Testis (tissue), 3 donors: ENCODE data around the gene ADAMTS16. TPM values are rescaled to one million over a fixed set of nuclear protein-coding genes. Genes with fewer than 3 reads are reported as not detected.

Experiments
- DNase-seq: peaks from one replicate; pipeline ENCODE4 v3.0.0-alpha.2; 2019
- H3K27ac ChIP-seq, 2 donors: fragments of 200-600 bp; sonication (generic); one replicate each; pipeline ENCODE4 v1.5.1; 2019
- H3K27me3 ChIP-seq: fragments of 200-600 bp; sonication (generic); one replicate; pipeline ENCODE4 v1.5.1; 2019
- H3K36me3 ChIP-seq: fragments of 200-600 bp; sonication (generic); one replicate; pipeline ENCODE4 v1.5.1; 2017; ENCODE audit warnings: low read depth; ENCODE audit errors: missing control alignments
- H3K4me1 ChIP-seq: fragments of 200-600 bp; sonication (generic); one replicate; pipeline ENCODE4 v1.5.1; 2019
- H3K4me3 ChIP-seq, 2 donors: fragments of 200-600 bp; sonication (generic); one replicate each; pipeline ENCODE4 v1.5.1; 2017 to 2019
- H3K9me3 ChIP-seq: fragments of 200-600 bp; sonication (generic); one replicate; pipeline ENCODE4 v1.5.1; 2017
- CTCF ChIP-seq, 3 experiments: fragments of 450-650 bp in 2 of 3; fragments of 200-600 bp in 1 of 3; sonication (generic) in 1 of 3; IDR thresholded peaks; one replicate each; pipeline ENCODE4 v1.5.1; 2016 to 2019; ENCODE audit warnings: antibody characterized with exemption in 3 of 3, mild to moderate bottlenecking in 2 of 3, moderate library complexity in 1 of 3
- POLR2A ChIP-seq: fragments of 450-650 bp; IDR thresholded peaks from one replicate; pipeline ENCODE4 v1.6.1; 2017; ENCODE audit warnings: antibody characterized with exemption, mild to moderate bottlenecking, moderate library complexity
- WGBS, 2 donors: methylation state at CpG; one replicate each; pipeline ENCODE4 v1.1.5; 2018; 5-methylcytosine and 5-hydroxymethylcytosine counted together
- intact Hi-C: fragments of 100-400 bp; cut with DNase I; formaldehyde crosslinking; loops from one replicate; pipeline ENCODE4 v1.15.1; 2023; ENCODE audit warnings: low total_unique reads
- polyA plus RNA-seq: library from polyadenylated mRNA; stranded (reverse); fragments of 350-450 nt; fragmentation: Illumina TruSeq; extraction: RNeasy Lipid Tissue Mini Kit (QIAGEN cat#74804); gene quantifications from one replicate; pipeline ENCODE4 v1.2.3, GENCODE V29; 2014; ENCODE audit warnings: low read depth, low replicate concordance; ENCODE audit not compliant: insufficient read depth
- total RNA-seq, 2 donors: library from RNA; depleted of rRNA; stranded (reverse); fragments of >200 nt; gene quantifications; one replicate each; pipeline ENCODE4 v1.2.3, GENCODE V29; 2016

Gene ADAMTS16
- total and polyA plus RNA-seq, 3 donors from 2014 or later: 0.16 to 4.7 (median 0.37) TPM

- Histone ChIP-seq H3K36me3 (no peaks in the 10 kb centered on the region), H3K4me3 (no peak overlapping the region), H3K27ac (no peak overlapping the region), H3K27me3 (no peaks in the 10 kb centered on the region), H3K4me1 (no peaks in the 10 kb centered on the region), H3K9me3 (no peaks in the 10 kb centered on the region)
- DNase-seq: no peak
- TF ChIP-seq POLR2A: no peak
- no peak for TF ChIP-seq CTCF (IDR thresholded peaks at IDR 0.05)
- intact Hi-C loops: no loop called here
- 91 to 96% methylated on average over 4 of the region's 4 CpGs for WGBS, 2 donors
Observed at GRCh38 chr5:5195128-5195918, 55.2 kb downstream of the ADAMTS16 start.

DNA sequence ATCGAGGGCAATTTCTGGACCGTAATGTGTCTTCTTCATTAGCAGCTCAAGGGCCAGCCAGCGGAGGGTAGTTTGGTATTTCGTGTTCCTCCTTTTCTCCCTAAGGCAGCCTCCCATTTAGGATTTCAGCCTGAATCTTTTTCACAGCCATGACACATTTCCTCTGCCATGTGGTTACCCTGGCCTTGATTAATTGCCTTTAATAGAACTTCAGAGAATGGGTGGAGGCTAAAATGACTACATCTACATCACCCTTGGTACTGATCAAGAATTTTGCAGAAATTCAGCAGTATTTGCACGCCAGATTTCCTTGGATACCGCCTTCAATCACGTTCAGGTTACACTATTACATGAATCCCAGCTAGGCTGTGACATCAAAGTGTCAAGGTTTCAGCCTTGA lies 58.0 kb downstream of the ADAMTS16 start:
- Histone ChIP-seq H3K4me1 (no peaks in the 10 kb centered on the region), H3K36me3 (no peaks in the 10 kb centered on the region), H3K4me3 (no peak overlapping the region), H3K27me3 (no peaks in the 10 kb centered on the region), H3K27ac (no peak overlapping the region), H3K9me3 (no peaks in the 10 kb centered on the region)
- 76 to 87% methylated on average over 7 of the region's 7 CpGs for WGBS, 2 donors
- no peak for DNase-seq
- intact Hi-C loops: no loop called here
- TF ChIP-seq CTCF (IDR thresholded peaks at IDR 0.05) (no peak), POLR2A (no peak)

DNA sequence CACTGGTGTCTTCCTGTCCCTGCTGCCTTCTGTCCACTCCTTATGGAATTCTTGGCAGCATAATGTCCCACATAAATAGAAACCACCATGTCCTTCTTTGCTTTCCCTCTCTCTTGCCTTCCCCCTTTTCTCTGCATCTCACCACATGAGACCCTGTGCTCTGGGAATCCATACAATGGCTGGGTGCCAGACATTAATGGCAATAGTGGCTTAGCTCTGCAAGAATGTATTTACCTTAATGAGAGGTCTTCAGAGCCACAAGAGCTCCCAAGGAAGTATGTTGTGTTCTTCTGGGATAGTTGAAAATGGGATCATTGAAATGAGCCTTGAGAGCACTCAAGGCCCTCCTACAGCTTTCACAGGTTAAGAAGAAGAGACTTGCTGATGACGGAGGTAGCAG lies 58.7 kb downstream of the ADAMTS16 start:
- 0% methylated on average over 1 of the region's 1 CpG for WGBS, 2 donors
- intact Hi-C loops: no loop called here
- H3K36me3 ChIP-seq: no peaks in the 10 kb centered on the region

DNA sequence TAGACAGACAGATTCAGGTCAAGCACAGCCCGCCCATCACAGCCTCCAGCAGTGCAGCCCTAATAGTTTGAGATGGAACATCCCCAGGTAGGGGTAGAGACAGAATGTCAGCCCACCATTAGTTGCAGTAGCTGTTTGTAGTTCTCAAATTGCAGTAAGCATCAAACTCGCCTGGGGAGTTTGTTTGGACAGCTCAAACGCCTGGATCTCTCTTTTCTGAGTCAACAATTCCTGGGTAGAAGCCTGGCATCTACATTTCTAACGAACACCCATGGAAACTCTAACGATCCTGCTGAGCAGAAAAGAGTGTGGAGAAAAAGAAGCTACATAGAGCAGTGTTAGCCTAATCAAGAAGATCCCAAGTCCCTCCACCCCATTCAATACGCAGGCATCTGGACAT lies 59.4 kb downstream of the ADAMTS16 start:
- no peaks in the 10 kb centered on the region for H3K36me3 ChIP-seq
- intact Hi-C loops: no loop called here
- no peak overlapping the region for H3K27ac ChIP-seq
- H3K4me3 ChIP-seq: no peak overlapping the region
- 77 to 88% methylated on average over 6 of the region's 6 CpGs for WGBS, 2 donors
- H3K27me3 ChIP-seq: no peaks in the 10 kb centered on the region
- TF ChIP-seq POLR2A (no peak), CTCF (IDR thresholded peaks at IDR 0.05) (no peak)
- DNase-seq: no peak
- no peaks in the 10 kb centered on the region for H3K9me3 ChIP-seq
- no peaks in the 10 kb centered on the region for H3K4me1 ChIP-seq

More for the DNA sequence above, 58.7 kb downstream of the ADAMTS16 start:
- DNase-seq: no peak
- no peaks in the 10 kb centered on the region for H3K4me1 ChIP-seq
- no peak overlapping the region for H3K4me3 ChIP-seq
- H3K27ac ChIP-seq: no peak overlapping the region
- TF ChIP-seq POLR2A: no peak
- TF ChIP-seq CTCF (IDR thresholded peaks at IDR 0.05): no peak
- no peaks in the 10 kb centered on the region for H3K27me3 ChIP-seq
- H3K9me3 ChIP-seq: no peaks in the 10 kb centered on the region

DNA sequence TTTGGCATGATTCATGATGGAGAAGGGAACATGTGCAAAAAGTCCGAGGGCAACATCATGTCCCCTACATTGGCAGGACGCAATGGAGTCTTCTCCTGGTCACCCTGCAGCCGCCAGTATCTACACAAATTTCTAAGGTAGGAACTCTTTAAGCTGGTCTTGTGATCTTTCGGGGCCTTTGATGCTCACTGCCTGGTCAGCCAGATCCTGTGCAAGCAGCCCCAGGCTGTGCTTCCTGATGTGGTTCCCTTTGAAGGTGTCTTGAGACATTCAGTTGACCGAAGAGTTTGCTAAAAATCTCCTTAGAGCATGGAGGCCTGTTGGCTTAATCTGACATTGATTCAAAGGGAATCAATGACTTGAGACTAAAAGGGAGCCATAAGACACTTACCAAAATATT lies 60.0 kb downstream of the ADAMTS16 start:
- Histone ChIP-seq H3K27ac (no peak overlapping the region), H3K4me3 (no peak overlapping the region), H3K36me3 (no peaks in the 10 kb centered on the region), H3K4me1 (no peaks in the 10 kb centered on the region), H3K27me3 (no peaks in the 10 kb centered on the region), H3K9me3 (no peaks in the 10 kb centered on the region)
- intact Hi-C loops: no loop called here
- WGBS, 2 donors: 90 to 97% methylated on average over 5 of the region's 5 CpGs
- TF ChIP-seq POLR2A (no peak), CTCF (IDR thresholded peaks at IDR 0.05) (no peak)
- no peak for DNase-seq
